GM21723 (cell line): ENCODE measurements around the gene ZC3H4.
"Not testable (repeated sequence)": the region's sequence is repeated elsewhere in the genome, so short reads cannot be mapped to it uniquely, and the experiment has no call there.

Source experiments
- ATAC-seq: cut with Tn5 transposase; IDR thresholded peaks from one replicate; pipeline ENCODE4 v1.9.1; 2021; ENCODE audit warnings: mild to moderate bottlenecking, moderate library complexity; ENCODE audit not compliant: unreplicated experiment

ZC3H4 gene

DNA sequence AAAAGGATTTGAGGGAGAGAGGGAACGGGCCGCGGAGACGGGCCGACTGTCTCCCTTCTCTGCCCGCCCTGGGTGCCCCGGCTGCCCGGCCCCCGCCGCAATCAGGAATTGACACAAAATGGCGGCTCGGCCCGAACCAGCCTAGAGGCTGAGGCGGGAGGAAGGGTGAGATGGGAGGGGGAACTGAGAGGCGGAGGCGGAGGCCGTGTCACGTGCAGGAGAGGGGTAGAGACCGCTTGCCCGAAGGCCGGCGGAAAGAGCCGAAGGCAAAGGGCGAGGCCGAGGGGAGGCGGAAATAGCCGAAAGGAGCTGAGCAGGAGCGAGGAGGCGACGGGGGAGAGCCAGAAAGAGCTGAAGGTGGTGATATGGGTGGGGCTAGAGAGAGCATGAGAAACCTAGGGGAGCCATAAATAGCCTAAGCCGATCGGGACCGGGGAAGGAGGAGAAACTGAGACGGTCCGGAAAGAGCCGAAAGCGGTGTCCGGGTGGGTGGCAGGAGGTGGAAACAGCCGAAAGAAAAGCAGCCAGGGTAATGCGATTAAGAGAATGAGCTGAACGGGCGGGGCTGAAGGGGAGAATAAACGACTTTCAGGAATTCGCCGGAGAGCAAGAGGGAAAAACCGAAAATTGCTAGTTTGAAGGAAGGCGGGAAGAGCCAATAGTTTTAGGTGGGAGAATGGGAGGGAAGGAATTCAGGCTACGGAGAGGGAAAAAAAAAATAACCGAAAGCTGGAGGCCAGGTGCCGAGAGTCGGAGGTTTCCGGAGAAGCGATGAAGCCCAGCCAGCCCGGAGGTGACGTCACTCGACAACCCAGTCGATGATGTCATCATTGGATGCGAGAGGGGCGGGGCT lies at the start of gene ZC3H4:
TSS of gene ZC3H4 (minus strand) at position 780 of the 853 bp plus-strand sequence. CDS start 1,192 bp downstream, outside the sequence.
- ATAC-seq: peak; percentile 81

DNA sequence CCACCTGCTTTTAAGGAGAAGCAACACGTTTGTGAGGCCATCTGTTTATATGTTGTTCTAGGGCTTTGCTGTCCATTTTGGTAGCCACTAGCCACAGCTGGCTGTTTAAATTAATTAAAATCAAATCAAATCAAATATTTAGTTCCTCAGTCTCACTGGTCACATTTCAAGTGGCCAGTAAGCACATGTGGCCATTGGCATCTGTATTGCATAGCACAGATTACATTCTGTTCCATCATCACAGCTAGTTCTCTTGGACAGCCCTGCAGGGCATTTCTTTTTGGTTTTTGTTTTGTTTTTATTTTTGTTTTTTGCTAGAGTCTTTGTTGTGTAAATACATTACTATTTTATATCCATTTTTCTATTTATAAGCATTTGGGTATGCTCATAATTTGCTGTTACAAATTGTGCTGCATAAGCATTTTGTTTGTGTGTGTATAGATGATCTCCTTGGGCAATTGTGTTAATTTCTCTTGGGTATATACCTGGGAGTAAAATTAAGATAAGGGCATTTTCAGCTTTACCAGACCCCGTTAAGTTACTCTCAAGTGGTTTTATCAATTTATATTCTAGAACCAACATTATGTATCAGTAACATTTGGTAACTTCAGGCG lies 48.4 kb upstream of the ZC3H4 start:
- no peak for ATAC-seq

DNA sequence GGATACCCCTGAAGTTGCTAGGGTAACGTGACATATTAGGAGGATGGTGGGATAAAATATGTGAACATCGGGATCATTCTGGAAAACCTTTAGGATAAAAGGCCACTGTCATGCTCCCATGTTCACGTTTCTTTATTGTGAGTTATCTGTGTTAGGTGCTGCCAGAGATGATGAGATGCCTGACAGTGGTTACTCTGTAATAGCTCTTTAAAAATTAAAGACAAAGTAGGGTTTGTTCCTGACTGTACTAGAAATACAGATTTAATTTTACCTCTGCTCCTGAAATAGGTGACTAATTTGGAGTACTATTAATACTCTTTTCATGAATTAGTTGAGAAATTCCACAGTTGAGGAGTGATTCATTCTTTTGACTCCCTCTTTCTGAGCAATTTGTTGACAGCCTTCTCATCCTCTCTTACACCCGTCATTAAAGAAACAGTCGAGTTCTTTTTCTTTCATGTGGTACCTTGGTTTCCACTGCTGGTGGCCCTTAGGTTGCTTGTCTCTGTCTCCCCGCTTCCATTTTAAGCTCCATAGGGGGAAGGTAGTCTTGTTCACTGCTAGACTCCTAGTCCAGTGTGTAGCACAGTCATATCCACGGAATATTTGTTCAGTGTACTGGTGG lies 45.4 kb upstream of the ZC3H4 start:
- no peak for ATAC-seq

DNA sequence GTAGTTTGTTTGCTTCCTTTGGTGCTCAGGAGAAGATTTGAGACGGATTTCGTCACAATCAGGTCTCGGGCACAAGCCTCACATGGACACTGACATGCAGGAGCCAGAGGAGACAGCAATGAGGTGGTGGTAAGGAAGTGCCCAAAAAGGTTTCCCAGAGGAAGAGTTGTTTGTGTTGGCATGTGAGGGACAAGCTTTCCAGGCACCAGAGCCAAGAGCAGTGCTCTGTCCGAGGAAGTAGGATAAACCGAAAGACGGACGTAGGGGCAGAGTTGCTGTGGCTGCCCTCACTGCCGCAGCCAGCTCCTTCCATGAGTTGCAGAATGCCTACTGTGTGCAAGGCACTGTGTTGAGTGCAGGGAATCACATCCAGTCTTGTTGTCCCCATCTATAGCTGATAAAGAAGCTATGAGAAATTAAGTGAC lies 44.8 kb upstream of the ZC3H4 start:
- ATAC-seq: no peak

DNA sequence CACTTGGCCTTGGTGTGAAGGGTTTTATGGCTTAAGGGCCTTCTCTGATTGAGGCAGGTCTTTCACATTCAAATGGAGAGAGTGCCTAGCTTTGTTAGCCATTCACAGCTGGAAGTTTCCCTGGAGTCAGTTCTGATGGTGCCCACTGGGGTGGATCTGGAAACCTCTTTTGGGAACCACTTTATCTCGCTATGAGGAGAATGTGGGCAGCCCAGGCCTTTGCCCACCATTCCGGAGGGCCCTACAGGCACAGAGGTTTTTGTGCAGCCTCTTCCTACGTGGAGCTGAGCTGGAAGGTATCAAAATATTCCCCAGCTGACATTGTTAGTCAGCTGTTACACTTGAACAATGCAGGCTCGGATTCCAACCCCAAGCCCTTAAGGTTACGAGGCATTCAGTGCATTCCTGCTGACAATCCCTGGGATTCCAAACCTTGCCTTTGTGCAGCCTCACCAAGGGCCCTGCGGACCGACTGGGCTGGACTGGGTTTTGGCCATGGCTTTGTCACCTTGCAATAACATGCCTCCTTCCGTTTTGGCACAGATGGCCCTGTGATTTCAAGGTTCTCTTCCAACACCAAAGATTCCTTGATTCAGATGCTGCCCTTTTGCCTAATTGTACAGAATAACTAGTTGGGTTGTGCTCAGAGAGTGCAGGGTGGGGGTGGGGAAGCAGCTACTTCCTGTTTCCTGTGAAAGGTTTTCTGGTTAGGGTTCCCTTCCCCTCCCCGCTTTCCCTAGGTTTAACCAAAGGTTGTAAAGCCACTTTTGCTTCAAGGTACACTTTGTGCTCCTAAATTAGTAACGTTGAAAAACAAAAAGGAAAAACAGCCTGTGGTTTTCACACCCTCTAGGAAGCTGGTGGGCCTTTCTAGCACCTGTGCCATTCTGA lies 44.1 kb upstream of the ZC3H4 start:
- no peak for ATAC-seq

DNA sequence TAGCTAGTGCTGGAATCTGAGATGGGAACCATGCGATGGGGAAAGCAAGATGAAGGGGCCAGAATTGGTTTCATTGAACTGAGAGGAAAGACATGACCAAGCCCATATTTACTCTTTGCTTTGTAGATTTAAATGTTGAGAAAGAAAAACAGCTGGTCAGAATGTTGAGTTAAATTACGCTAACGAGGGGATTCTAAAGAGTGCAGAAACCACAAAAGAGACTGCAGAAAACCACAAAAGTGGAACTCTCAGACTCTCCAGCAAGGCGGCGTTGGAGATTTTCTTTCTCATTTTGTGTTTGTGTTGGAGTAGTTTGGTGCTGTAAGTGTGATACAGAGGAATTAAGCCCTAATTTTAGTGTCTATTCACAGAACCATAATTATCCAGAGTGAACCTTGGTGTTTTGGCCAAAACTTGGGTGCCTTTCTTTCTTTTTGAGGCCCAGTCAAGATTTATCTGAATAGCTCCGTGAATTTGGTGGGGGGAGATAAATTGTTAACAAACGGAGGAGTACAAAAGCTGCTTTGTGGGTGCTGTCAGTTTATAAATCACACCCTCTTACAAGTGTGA lies 43.4 kb upstream of the ZC3H4 start:
- no peak for ATAC-seq

DNA sequence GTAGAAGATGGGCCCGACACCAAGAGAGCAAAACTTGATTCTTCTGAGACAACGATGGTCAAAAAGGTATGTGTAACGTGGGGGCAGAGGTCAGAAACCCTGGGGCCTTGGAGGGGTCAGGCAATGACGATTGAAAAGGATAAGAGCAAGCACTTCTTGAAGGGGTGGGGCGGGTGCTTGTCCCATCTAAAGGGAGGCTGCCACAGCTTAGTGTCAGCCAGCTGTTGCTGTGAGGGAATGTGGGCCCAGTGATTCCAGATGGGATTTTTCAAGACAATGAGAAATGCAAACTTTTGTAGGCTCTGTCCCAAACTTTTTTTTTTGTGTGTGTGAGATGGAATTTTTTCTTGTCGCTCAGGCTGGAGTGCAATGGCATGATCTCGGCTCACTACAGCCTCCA lies 41.6 kb upstream of the ZC3H4 start:
- no peak for ATAC-seq

DNA sequence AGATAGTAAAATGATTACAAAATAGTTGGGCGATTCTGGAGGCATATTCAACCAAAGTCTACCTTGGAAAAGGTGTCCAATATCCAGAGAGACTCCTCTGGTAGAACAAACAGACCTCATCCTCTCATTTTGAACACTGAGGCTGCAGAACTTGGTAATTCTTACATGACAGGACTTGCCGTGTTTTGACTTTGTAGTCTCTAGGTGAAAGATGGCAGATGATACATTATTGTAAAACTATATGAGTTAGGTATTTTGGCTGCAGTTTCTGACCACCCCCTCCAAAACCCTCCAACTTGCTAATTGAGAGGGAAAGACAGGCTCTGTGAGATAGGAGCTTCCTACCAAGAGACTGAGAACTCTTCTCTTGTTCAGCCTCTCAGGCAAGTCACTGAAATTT lies 39.7 kb upstream of the ZC3H4 start:
- no peak for ATAC-seq

DNA sequence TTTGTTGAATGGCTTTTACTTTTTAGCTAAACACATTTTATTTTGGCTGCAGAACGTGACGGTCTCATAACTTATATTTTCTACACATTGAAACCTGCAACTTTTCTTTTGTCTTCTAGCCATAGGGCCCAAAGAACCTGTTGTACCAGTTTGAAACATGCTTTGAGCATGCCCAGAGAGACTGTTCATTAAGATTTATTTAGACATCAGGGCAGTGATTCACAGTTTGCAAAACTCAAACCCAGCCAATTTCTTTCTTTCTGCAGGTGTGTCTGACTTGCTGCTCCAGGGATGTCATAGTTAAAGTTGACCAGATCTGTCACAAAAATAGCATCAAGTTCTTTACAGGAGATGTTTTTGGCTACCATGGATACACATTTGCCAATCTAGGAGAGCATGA lies 39.1 kb upstream of the ZC3H4 start:
- no peak for ATAC-seq

DNA sequence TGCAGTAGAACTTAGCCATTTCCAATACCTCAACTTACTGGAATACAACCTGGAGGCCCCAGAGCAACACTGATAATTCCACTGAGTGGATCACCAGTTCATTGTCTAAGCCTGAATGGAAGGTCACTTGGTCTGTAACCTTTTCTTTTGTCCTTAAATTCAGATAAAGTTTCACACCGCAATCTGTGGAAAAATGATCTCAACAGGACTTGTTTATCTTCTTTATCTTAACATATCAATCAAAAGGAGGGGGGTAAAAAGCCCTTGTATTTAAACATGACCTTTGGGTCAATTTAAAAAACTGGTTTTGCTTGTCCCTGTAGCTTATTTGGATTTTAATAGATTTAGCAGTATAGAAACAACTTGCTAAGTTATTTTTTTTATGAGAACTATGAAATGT lies 38.6 kb upstream of the ZC3H4 start:
- ATAC-seq: no peak

DNA sequence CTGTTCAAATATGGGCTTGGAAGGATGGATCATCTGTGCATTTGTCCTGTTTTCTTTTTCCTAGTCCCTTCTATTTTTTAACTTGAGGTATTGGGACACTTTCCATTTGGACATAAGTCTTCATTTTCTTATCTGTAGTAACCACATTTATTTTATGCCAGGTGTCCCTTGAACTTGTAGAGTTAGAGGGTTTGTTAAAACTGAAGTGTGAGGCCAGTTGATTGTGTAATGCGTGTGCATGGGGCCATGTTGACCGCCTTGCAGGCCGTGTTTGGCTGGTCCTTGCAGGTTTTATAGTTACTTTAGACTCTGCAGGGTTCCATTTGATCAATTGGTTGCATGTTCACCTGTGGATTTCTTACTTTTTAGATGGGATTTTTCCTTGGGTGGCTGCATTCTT lies 38.1 kb upstream of the ZC3H4 start:
- no peak for ATAC-seq

DNA sequence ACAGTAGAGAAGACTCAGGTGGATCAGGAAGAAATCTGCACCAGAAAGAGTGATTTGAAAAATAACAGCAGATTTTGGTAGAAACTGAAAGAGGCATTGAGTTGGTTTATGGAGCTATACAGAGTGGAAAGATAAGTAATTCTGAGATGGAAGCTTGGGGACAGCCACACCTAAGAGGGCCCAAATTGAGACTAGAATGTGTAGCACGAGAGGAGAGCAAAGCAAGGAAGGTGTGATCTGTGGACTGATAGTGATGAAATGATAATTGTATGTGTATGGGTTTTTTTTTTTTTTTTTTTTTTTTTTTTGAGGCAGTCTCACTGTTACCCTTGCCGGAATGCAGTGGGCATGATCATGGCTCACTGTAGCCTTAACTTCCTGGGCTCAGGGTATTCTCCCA lies 33.3 kb upstream of the ZC3H4 start:
- no peak for ATAC-seq

DNA sequence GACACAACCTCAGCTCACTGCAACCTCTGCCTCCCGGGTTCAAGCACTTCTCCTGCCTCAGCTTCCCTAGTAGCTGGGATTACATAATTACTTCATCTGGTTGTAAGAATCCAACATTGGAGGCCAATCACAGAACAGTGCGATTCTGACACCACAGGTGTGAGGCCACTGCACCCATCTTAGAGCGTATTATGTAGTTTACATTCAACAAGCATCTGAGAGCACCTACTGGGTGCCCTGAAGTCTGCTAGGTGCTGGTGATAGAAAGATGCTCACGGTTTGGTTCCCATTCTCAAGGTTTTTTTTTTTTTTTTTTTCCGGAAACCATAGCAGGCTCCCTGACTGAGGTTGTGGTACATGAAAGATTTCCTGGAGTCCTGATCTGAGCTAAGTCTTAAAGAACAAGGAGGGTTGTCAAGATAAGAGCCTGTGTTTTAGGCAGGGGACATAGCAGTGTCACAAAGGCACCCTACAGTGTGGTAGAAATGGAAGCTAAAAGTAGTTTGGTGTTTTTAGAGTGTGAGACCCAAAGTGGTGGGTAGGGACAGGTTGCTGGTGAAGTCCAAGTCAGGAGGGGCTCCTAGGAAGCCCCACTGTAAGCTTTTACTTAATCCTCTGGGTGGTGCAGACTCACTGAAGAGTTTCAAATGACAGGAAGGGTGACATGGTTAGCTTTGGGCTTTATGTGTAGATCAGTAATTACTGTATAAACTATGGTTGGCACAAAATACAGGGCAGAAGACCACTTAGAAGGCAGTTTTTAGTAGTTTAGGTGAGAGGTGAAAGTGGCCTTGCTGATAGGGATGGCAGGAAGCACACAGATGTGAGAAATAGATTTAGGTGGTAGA lies 32.3 kb upstream of the ZC3H4 start:
- no peak for ATAC-seq

DNA sequence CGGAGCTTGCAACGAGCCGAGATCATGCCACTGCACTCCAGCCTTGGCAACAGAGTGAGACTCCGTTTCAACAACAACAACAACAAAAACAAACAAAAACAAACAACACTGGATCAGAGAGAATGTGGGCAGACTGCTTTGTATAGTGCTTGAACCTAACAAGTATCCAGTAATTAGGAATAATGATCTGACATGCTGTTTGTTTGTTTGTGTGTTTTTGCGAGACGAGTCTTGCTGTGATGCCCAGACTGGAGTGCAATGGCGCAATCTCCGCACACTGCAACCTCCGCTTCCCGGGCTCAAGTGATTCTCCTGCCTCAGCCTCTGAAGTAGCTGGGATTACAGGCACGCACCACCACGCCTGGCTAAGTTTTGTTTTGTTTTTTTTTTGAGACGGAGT lies 31.1 kb upstream of the ZC3H4 start:
- ATAC-seq: no peak

DNA sequence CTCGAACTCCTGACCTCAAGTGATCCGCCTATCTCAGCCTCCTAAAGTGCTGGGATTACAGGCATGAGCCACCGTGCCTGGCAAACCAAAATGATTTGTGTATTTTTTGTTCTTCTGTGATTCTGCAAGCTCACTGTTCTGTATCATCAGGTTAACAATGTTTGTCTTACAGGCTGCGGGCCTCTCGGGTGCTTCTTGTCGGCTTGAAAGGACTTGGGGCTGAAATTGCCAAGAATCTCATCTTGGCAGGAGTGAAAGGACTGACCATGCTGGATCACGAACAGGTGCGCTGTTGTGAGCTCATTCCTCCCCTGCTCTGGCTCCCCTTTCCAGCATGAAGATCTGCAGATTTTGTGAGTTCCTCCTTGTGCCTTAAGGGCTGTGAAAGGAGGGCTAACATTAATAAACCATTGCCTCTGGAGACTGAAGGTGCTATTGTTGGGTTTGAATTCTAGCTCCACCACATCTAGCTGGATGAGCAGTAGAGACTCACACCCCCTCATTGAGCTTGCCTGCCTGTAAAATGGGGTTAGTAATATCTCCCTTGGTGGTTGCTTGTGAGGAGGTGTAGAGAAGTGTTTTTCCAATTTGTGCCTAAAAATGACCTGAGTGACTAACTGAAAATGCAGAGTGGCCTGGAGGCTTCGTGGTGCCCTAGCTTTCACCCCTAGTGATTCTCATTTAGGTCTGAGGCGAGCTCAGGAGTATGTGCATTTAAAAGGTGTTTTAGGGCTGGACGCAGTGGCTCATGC lies 29.9 kb upstream of the ZC3H4 start:
- no peak for ATAC-seq

DNA sequence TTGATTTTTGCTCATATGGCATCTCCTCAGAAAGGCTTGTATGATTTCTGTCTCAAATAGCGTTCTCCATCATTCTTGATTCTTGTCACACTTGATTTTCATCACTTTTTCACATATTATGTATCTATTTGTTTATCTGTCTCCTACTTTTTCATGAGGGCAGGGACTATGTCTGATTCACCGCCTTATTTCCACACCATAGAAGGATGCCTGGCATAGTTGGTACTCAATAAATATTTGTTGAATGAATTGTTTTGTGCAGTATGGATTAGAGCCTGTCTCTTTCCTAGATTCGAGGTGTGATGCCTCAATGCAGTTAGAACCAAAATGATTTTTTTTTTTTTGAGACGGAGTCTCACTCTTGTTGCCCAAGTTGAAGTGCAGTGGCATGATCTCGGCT lies 29.2 kb upstream of the ZC3H4 start:
- no peak for ATAC-seq

DNA sequence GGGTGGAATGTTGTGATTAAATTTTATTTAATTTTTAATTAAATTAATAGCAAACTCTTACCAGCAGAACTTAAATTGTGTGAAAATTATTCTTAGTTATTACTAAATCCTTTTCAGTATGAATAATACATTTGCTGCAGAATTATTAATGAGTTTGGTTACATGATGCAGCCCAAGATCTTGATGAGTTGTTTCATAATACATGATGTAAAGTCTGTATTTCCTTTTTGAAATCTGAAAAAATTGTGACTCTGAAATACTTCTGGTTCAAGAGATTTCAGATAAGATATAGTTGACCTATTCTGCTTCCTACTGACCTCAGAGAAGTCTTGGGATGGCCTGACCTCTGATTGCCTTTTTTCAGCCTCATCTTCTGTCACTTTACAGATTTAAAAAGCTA lies 28.1 kb upstream of the ZC3H4 start:
- no peak for ATAC-seq

DNA sequence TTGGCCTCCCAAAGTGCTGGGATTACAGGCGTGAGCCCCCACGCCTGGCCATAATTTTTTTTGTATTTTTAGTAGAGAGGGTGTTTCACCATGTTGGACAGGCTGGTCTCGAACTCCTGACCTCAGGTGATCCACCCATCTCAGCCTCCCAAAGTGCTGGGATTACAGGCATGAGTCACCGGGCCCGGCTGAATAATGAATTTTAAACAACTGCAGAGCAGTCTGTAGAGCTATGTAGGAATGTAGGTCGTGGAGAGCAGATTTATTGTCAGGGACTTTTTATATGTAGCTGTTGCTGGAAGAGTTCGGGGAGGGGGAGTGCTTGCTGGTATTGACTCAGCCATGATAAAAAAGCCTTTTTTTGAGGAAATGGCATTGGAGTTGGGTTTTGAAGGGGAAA lies 27.7 kb upstream of the ZC3H4 start:
- ATAC-seq: not testable (repeated sequence)

DNA sequence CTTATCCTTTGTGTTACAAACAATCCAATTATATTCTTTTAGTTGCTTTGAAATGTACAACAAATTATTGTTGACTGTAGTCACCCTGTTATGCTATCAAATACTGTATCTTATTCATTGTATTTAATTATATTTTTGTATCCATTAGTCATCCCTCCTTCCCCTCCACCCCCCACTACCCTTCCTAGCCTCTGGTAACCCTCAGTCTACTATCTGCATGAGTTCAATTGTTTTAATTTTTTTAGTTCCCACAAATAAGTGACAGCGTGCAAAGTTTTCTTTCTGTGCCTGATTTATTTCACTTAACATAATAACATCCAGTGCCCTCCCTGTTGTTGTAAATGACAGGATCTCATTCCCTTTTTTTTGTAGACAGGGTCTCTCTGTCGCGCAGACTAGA lies 21.6 kb upstream of the ZC3H4 start:
- no peak for ATAC-seq
